Activated CD4-positive, CD25-positive, alpha-beta regulatory T cell treated with anti-CD3 and anti-CD28 coated beads, Interleukin-2, amount 50 U/mL, for 72 hours (primary cell): ENCODE measurements around the gene SPPL2C.

Experiments used
- DNase-seq: peaks from one replicate; pipeline ENCODE4 v3.0.0; 2021

SPPL2C gene

DNA sequence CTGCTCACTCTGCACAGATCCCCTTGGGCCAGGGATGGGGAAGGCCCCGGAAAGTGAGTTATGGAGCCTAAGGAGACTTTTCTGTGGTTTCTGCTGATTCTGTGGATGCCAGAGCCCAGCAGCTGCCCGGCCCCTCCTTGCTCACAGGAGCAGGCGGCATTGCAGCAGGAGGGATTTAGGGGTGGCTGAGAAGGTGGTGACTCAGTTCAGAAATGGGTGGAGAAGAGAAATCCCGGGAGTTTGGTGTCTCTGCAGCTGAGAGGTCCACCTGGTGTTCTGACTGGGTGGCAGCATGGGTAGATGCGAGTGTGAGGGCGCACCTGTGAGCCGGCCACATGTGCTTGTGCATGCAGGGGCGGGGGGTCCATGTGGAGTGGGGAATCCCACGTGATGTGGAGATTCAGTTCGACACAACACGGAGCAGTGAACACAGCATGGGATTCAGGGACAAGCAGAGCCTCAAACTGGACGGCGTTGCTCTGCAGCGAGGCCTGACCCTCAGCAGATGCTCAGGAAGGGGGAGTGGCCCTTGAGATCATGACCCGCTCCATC is 16.0 kb upstream of the SPPL2C start:
- DNase-seq: no peak

DNA sequence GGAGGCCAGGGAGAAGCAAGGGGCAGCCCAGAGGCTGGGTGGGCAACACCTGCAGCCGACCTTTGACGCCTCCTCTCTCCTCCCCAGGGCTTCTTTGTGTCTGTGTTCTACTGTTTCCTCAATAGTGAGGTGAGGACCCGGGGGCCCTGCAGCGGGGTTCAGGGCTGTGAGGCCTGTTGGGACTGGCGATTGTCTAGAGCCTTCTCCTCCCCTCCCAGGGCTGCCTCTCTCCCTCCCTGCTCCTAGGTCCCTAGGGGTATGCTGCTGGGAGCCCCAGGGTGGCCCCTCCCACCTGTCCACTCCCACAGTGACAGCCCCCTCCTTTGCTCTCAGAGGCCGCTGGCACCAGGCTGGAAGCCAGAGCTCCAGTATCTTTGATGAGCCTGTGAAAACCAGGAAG is 10.8 kb upstream of the SPPL2C start:
- DNase-seq: no peak

DNA sequence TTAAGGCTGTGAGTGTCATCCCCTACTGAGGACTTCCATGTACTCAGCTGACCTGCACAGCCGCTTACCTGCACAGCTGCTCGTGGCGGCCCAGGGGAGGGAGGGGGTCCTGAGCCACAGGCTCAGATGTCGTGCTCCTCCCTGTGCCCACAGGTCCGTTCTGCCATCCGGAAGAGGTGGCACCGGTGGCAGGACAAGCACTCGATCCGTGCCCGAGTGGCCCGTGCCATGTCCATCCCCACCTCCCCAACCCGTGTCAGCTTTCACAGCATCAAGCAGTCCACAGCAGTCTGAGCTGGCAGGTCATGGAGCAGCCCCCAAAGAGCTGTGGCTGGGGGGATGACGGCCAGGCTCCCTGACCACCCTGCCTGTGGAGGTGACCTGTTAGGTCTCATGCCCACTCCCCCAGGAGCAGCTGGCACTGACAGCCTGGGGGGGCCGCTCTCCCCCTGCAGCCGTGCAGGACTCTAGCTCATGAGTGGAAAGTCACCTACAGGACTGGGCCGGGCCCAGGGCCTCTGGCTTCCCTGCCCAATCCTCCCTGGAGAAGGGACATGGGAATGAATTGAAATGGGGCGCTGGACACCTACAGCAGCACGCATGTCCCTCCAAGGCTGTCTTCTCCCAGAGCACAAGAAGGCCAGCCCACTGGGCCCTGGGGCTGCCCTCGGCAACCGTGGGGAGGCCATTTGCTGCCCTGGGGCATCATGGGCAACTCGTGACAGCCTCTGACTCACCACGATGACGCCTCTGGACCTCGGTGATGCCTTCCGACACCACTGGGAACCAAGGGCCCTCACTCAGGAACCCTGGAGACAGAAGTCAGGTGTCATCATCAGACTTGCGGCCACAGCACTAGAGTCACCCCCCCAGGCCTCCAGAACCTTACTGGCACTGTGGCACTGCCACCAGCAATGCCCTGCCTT is 9.9 kb upstream of the SPPL2C start:
- no peak for DNase-seq

DNA sequence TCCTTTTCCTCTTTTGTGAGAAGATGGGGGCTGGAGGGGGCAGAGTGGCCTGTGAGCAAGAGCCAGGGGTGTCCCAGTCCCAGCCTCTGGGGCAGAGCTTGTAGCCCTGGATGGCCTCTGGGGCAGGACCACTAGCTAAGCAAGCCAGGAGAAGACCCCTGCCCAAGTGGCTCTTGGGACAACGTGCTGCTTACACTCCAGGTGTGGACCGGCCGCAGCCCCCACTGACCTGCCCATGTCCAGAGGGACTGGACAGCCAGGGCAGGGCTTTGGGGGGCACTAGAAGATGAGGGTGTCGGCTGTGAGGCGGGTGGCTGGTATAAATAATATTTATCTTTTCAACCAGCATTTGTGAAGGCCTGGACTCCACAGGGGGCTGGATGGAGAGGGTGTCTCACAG is 9.2 kb upstream of the SPPL2C start:
- no peak for DNase-seq

DNA sequence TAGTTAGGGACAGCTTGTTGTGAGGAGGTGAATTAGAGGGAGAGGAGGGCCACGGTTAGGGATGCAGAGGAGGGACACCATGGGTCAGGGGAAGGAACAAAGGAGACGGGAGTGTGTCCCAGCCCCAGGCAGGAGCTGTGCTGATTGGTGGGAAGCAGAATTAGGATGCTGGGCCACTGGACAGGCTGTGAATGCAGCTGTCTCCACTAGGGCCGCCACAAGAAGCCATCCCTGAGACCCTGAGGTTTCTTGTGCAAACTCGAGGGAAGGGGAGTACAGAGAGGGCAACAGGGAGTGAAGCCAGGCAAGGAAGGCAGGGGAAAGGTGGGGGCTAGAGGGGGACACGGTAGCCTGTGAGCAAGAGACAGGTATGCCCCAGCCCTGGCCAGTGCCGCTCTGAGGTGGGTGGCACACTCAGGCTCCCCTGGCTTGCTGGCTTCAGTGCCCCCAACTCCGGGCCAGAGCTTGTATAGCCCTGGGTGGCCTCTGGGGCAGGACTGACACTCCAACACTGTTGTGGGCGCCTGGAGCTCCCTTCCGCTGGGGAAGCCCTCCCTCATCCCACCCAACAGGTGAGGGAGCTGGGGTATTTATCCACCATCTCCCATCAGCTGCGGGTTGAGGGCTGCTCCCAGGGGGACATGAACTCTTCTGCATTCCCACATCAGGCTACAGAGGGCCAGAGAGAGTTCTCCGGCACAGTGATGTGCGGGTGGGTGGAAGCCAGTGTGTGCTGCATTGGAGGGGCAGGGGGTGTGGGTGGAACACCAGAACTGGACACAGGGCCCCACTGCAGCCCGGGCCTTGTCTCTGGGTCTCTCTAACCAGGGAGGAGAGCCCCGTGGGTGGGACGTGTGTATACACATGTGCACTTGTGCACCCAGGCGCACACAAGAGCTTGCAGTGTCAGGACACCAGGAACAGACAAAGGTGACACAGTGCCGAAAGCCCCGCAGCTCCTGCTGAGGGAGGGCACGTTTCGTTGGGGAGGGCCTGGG is 8.3 kb upstream of the SPPL2C start:
- DNase-seq: no peak

DNA sequence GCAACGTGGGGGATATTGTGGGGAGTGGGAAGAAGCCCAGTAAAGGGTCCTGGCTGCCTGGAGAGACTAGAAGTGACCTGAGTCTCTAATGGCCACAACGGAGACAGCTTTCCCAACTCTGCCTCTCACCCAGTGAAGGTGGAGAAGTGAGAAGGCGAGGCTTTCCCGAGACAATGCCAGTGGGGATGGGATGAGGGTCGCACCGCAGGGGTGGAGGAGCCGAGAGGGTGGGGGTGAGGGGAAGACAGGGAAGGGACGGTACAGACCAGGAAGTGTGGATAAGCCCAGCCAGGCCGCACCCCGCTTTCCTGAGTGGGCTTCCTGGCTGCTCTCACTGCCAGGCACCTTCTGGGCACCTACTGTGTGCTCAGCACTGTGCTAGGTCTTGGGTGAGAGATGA is 7.5 kb upstream of the SPPL2C start:
- no peak for DNase-seq

DNA sequence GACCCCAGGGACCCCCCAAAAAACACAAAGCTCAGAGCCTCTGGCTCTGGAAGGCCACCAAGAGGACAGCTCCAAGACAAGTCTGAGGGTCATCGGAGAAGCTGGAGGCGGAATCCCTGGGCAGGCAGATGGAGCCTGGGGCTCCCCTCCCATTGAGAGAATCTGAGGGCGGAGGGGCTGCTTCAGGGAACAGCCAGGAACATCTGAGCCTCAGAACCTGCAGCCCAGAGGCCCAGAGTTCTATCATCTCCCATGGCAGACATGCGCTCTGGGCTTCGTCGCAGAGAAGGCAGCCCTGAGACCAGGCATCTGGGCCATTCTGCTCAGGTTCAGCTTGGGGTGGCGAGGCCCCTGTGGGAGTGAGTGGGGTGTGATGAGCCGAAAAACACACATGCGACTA is 7.1 kb upstream of the SPPL2C start:
- DNase-seq: no peak

DNA sequence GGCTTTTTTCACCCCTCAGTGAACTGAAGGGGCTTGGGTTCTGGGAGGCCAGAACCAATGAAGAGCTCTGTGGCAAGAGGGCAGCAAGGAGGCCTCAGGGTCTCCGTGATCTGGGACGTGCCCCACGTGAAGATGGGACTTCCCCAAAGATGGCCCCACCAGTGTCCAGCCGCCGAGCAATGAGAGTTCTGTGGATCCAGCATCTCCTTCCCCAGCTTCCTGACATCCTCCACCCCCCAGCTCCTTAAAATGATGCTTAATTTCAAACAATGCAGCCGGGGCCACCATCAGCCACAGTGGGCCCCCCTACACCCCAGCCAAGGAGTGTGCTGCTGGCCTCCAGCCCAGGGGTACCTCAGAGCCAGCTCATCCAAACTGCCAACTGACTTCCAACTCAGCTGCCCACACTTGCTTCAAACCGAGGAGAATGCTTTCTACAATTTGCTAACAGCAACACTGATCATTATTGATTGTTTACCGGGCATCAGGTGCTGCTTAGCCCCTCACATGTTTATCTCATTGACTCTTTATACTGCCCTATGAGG is 5.9 kb upstream of the SPPL2C start:
- DNase-seq: no peak

DNA sequence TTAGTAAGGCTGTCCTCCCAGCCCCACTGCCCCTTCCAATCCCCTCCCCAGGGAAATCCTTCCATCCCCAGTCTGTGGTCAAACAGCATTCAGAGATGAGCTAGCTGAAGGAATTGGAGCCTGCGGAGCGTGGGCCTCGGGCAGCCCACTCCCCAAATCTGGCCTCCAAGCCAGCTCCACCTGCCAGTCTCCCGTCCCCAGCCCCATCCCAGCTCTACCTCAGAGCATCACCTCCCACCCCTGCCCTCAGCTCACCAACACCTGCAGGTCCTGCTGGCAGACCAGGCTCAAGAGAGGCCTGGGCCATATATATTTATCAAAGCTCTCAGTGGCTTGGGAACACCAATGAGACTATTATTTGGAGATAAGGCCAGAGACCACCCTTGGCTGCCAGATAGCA is 5.2 kb upstream of the SPPL2C start:
- no peak for DNase-seq

DNA sequence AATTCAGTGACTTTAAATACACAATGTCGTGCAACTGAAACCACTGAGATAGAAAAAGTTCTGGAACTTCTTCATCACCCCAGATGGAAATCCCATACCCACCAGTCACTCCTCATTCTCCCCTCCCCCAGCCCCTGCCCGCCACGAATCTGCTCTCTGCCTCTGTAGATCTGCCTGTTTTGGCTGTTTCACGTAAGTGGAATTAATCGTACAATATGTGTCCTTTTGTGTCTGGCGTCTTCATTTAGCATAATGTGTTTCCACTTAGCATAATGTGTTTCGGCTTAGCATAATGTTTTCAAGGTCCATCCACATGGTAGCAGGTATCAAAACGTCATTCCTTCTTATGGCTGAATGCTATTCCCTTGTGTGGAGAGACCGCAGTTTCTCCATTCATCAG is 3.5 kb upstream of the SPPL2C start:
- DNase-seq: no peak

DNA sequence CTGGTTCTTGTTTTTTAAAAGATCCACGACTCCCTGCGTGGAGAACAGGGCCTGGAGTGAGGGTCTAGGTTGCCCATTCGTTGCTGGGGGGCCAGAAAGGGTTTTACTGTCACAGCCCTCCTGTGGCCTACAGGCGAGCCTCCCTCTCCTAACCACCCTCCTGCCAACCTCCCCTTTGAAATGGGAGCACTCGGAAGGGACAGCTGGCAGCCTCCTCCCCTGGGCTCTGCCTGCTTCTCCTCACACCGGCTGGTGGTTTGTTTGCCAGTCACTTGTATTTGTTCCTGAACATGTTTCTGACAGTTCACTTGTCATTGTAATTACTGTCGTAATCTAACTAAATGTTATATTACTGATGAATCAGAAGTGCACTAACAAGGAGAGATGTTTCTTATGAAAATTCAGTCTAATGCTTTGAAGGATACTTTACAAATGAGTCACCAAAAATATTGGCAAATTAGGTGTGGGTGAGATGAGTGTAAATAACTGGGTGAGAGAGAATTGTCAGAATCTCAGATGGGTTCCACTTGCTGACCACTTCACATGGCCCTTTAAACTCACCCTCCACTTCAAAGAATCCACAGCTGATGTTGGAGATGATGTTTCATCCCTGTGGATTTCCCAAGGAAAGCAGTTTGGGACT is 2.7 kb upstream of the SPPL2C start:
- DNase-seq: no peak

DNA sequence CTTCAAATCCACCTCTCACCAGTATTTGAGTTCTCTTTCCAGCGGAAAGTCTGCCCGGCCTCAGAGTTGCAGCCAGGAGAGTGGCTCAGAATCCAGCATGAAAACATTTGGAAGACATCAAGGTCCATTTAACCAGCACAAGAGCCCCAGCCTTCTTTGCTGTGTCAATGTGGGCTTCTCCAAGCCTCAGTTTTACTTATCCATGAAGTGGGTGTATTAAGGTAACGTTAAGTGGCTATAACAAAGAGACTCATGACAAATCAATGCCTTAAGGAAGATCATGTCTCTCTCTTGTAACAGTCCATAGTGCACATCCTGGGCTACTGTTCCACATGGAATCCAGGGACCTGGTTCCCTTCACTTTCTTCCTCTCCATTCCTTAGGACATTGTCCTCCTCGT is 959 bp upstream of the SPPL2C start:
- no peak for DNase-seq

DNA sequence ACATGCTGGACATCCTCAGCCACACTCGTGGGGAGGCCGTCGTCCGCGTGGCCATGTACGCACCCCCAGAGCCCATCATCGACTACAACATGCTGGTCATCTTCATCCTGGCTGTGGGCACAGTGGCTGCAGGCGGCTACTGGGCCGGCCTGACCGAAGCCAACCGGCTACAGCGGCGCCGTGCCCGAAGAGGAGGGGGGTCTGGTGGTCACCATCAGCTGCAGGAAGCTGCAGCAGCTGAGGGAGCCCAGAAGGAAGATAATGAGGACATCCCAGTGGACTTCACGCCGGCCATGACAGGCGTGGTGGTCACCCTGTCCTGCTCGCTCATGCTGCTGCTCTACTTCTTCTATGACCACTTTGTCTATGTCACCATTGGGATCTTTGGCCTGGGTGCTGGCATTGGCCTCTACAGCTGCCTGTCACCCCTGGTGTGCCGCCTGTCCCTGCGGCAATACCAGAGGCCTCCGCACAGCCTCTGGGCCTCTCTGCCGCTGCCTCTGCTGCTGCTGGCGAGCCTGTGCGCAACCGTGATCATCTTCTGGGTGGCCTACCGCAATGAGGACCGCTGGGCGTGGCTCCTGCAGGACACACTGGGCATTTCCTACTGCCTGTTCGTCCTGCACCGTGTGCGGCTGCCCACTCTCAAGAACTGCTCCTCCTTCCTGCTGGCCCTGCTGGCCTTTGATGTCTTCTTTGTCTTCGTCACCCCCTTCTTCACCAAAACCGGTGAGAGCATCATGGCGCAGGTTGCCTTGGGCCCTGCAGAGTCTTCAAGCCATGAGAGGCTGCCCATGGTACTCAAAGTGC is 900 bp downstream of the SPPL2C start:
- no peak for DNase-seq

DNA sequence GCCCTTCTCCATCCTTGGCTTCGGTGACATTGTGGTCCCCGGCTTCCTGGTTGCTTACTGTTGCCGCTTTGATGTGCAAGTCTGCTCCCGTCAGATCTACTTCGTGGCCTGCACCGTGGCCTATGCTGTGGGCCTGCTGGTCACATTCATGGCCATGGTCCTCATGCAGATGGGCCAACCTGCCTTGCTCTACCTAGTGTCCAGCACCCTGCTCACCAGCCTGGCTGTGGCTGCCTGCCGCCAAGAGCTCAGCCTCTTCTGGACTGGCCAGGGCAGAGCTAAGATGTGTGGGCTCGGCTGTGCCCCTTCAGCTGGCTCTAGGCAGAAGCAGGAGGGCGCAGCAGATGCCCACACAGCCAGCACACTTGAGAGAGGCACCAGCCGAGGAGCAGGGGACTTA is 1.5 kb downstream of the SPPL2C start:
- DNase-seq: no peak

DNA sequence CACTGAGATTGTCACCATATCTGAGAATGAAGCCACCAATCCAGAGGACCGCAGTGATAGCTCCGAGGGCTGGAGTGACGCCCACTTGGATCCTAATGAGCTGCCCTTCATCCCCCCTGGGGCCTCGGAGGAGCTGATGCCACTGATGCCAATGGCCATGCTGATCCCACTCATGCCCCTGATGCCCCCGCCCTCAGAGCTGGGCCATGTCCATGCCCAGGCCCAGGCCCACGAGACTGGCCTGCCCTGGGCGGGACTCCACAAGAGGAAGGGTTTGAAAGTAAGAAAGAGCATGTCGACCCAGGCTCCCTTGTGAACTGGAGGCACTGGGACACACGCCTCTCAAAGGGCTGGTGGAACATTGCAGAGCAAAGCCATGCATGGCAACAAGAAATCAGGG is 2.0 kb downstream of the SPPL2C start:
- DNase-seq: no peak

DNA sequence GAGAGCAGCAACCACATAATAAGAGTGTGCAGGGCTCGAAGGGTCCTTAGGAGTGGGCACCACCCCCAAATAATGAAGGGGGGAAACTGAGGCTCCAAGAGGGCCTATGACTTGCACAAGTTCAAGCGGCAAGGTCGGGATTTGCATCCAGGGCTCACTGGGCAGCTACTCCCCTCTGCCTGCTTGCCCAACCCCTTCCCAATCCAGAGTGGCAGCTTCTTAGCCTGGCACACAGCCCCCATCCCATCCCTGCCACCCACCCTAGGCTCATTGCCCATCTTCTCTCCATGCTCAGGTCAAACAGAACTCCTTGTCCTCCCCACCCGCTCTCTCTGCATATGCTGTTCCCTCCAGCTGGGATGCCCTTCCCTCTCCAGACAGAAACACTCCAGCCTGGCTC is 2.4 kb downstream of the SPPL2C start:
- no peak for DNase-seq

DNA sequence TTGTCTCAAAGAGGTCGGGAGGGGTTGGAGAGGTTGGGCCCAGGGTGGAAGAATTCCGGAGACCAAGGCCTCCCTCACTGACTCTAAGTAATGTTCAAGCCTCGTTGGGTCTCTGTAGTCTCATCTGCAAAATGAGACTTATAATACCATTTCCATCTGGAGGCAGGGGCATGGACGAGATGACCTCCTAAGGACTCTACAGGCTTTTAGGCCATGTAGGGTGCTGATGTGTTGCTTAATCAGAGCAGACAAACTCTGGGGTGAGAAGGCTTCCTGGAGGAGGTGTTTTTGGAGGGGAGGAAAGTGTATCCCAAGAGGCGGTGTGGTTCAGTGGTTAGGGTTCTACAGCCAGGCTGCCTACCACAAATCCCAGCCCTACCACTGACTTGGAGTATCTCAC is 3.1 kb downstream of the SPPL2C start:
- no peak for DNase-seq

DNA sequence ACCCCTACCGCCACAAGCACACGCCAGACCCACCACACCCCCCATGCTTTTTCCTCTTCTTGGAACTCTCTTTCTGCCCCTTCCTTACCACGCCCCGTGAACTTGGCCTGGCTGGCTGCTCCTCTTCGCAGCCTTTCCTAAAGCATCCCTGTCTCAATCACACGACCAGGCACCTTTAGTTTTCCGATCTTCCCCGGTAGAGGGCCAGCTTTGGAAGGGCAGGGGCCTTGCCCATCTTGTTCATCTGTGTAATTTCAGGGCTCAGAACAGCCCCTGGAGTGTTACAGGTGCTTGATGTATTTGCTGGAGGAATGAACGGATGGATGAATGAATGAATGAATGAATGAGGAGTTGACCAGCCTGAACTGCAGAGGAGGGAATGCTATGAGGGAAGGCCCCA is 3.7 kb downstream of the SPPL2C start:
- no peak for DNase-seq

DNA sequence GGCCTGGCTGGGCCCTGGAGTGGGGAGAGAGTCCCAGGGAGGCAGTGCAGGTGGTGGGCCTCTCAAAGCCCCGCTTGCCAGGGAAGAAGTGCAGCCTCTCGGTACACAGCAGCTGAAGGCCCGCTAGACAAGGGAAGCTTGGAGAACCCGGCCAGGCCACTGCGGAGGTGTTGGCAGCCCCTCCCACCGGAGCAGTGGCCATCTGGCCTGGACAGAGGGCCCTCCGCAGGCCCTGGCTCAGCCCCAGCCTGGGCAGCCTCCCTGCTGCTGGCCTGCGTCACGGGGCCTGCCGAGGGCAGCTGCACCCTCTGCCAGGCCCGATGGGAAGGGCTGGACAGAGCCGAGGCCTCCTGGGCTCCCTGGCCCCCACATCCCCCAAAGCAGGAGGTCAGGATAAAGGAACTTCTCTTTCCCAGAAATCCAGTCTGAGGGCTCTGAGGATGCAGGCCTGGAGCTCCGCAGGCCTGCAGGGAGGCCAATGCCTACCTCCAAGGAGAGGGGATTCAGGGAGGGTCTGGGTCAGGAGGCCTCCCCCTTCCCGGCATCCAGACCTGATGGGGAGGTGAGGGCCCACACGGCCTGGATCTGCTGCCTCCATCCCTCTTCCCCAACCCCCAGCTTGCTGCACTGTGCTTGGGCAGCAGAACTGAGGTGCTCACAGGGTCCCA is 4.3 kb downstream of the SPPL2C start:
- no peak for DNase-seq

DNA sequence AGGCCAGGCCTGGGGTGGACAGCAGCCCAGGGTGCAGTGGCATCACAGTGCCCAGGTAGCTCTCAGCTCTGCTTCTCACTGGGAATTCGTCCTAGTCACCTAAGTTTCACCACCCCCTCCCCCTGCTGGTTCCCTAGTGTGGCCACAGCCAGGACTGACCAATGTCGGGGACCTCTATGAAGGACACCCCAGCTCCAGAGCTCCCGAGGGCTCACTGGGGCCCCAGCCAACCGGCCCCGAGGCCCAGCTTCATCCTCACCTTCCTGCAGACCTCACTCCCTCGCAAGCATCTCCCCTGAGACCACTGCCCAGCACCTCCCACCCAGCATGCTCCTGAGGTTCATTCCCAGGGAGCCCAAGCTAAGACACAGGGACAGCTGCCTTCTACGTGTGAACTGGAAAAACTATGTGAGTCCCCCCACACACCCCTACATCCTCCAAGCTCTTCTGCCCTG is 4.9 kb downstream of the SPPL2C start:
- no peak for DNase-seq

DNA sequence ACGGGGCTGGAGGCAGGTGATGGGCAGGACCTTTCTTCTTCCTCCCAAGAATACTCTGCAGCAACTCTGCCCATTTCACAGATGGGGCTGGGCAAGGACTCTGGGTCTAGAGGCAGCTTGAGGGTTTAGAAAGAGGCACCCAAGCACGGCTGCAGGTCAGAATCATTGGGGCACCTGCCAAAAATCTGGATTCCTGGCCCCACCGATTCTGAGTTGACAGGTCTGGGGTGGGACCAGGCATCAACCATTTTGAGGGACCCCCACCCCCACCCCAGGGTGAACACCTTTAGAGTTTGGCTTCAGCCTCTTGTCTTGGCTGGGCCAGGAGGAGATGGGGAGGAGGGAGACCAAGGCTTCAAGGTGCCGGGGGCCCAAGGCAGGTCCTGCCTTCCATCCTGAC is 5.3 kb downstream of the SPPL2C start:
- DNase-seq: no peak
